Subcutaneous abdominal adipose tissue (tissue), 5 donors: ENCODE results near the gene HOXB5.

ENCODE experiments used
- H3K27ac ChIP-seq: one replicate; pipeline ENCODE4 v1.7.0; 2013; ENCODE audit warnings: low read depth, mild to moderate bottlenecking, inconsistent platforms, low read length, moderate library complexity
- H3K27me3 ChIP-seq, 5 donors: one replicate each; pipeline ENCODE4 v1.7.0; 2013; ENCODE audit warnings: low read length in 5 of 5, inconsistent platforms in 1 of 5; ENCODE audit not compliant: control insufficient read depth in 5 of 5, insufficient read depth in 4 of 5
- H3K36me3 ChIP-seq, 5 donors: one replicate each; pipeline ENCODE4 v1.7.0; 2013; ENCODE audit warnings: low read length in 5 of 5; ENCODE audit not compliant: control insufficient read depth in 5 of 5, insufficient read depth in 5 of 5
- H3K4me1 ChIP-seq, 5 donors: one replicate each; pipeline ENCODE4 v1.7.0; 2013; ENCODE audit warnings: low read length in 5 of 5, mild to moderate bottlenecking in 3 of 5, moderate library complexity in 1 of 5; ENCODE audit not compliant: control insufficient read depth in 5 of 5, insufficient read depth in 5 of 5
- H3K4me3 ChIP-seq, 5 donors: one replicate each; pipeline ENCODE4 v1.7.0; 2013; ENCODE audit warnings: low read length in 5 of 5, low read depth in 1 of 5
- H3K9ac ChIP-seq, 5 donors: one replicate each; pipeline ENCODE4 v1.7.0; 2013; ENCODE audit warnings: low read length in 5 of 5, mild to moderate bottlenecking in 4 of 5, moderate library complexity in 3 of 5
- H3K9me3 ChIP-seq, 5 donors: one replicate each; pipeline ENCODE4 v1.7.0; 2013; ENCODE audit warnings: low read length in 5 of 5; ENCODE audit not compliant: control insufficient read depth in 5 of 5
- donor health status: healthy.
- donor health status: healthy.
- donor health status: healthy.
- donor health status: healthy.
- donor health status: healthy.

The HOXB5 gene

DNA sequence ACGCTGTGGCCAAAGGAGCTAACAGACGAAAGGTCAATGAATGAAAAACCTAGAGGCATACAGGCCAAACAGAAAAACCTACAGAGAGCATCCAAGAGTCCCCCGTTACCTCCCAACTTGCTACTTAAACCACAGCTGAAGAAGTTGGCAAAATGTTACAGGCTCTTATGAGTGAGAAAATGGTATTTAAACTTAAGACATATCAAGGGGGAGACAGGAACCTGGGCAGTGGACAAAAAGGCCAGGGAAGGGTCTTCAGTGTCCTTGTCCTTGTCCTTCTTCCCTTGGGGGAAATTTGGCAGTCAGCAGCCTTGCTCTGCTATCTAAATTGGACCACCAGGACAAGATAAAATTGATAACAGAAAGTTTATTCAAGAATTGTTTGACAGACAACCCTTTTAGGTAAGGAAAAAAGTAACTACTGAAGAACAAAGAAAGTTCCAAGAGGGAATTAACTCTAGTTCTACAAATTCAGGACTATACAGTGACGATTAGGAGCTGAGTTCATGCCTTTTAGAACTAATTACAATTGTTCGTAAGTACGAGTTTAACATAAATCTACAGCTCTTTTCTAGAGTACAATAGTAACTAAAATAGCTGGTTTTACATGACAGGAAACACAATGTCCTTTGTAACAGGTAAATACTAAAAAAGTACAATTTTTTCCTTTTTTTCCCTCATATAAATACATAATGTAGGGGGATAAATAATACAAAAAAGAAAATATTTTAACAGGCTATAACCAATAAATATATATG is 44.9 kb downstream of the HOXB5 start:
- no peaks in the 10 kb centered on the region for H3K27me3 ChIP-seq
- H3K9me3 ChIP-seq: no peaks in the 10 kb centered on the region
- peak overlapping the region in 2 of 5 donors; percentile 38 to 80 for H3K4me3 ChIP-seq
- H3K27ac ChIP-seq: peak overlapping the region; percentile 95
- peaks cover 16 to 61% (median 54%) of the 10 kb centered on the region in 5 donors for H3K4me1 ChIP-seq
- peaks cover 0 to 26% (median 20%) of the 10 kb centered on the region in 5 donors for H3K36me3 ChIP-seq
- peak overlapping the region in 3 of 5 donors; percentile 30 to 67 (median 58) for H3K9ac ChIP-seq

DNA sequence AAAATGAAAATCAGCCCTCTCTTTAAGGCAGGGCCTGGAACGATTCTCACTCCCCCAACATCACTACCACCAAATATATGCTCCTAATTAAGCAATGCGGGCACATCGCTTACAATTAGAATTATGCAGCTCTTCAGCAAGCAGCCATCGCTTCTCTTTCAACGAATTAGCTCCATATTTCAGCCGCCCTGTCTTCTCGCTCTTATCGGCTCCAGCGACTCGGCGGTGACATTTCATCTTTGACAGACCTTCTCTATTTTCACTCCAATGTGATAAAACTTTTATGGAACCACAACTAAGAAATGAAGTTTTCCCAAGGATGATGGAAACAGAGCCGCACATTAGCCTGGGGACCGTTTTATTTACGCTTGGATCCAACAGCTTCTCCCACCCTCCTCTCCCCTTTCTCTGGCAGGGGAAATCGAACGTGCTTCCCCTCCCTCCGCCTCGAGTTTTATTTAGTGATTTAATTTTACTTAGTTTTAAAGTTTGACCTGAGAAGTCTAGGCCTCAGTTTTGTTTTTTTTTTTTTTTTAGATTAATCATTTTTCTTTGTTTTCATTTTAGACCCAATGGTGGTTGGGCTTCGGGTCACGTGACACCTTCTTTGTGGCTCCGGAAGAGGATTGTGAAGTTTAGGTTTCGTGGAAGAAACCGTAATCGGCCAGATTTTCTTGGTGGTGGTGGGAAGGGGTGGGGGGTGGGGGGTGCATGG is 45.6 kb downstream of the HOXB5 start:
- Histone ChIP-seq H3K36me3 (peaks cover 0 to 26% (median 20%) of the 10 kb centered on the region in 5 donors), H3K4me3 (peak overlapping the region; percentile 7 to 80 (median 56)), H3K27me3 (no peaks in the 10 kb centered on the region), H3K9ac (peak overlapping the region in 4 of 5 donors; percentile 1 to 67 (median 44)), H3K4me1 (peaks cover 15 to 56% (median 54%) of the 10 kb centered on the region in 5 donors), H3K9me3 (no peaks in the 10 kb centered on the region), H3K27ac (peak overlapping the region; percentile 95)

DNA sequence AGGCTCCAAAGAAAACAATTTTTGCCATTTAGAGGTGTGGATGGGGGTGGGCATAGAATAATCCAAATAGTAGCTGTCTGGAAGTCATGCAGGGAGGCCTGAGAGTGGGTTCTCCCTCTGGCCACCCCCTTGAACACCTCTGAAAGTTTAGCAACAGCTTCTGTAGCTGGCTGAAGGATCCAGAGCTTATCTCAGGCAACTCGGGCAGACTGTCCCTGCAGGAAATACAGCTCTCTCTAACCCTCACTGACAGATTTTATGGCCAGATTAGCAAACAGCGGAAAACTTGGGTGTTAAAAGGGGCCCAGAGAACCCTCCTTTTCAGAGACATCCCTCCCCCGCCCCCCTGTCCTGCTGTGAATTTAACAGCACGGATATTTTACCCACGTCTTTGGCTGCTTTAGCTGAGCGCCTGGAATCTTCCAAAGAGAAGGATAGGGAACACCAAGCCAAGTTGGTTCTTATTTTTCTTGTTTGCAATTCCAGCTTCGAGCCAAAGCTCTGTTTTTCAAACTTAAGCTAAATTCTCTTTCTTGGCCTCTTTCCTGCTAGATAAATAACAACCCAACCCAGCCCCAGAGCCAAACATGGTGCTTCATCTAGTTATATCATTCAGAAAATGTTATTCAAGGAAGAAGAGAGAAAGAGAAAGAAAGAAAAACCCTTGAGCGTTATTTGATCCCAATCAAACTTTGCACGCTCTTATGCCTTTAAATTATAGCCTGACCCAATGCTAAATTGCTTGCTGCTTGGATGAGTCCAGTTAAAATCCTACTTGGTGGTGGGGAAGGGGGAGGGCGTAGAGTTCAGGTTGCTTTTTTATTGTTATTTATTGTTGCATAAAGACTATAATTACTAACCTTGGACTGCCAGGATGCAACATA is 46.4 kb downstream of the HOXB5 start:
- Histone ChIP-seq H3K27me3 (no peaks in the 10 kb centered on the region), H3K9me3 (no peaks in the 10 kb centered on the region), H3K4me1 (peaks cover 11 to 57% (median 55%) of the 10 kb centered on the region in 5 donors), H3K36me3 (peaks cover 0 to 26% (median 18%) of the 10 kb centered on the region in 5 donors), H3K9ac (peak overlapping the region; percentile 39 to 67 (median 58)), H3K4me3 (peak overlapping the region; percentile 26 to 80 (median 56)), H3K27ac (peak overlapping the region; percentile 95)

DNA sequence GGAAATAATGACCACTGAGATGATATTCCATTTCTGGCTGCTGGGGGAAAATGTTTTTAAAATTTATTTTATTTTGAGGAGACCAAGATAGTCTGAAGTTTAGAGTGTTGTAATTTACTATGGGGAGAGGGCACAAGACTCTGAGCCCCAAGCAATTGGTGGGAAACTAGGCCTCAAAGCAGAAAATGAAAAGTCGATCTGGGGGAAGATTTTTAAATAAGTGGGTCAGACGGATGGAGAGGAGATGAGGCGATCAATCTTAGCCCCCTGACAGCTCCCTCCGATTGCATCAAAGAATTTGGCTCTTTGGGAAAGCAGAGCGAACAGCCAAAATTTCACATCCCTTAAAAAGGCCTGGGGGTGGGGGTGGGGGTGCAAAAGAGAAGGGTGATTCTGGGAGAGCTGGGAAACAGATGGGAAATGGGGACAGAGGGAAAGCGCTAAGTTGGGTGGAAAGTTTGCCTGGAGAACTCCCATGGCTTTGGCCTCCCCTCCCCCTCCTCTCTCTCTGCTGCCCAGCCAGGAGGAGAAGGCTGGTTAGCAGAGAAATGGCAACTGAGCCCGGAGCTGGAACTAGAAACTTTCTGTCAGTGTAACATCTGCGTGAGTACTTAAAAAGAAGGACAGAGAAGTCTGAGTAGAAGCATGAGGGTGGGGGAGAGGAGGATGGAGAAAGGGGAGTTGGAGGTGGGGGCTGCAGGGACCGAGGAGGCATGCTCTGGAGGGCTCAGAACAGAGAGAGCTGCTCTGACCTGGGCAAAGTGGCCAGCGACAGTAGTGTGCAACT is 47.2 kb downstream of the HOXB5 start:
- Histone ChIP-seq H3K9ac (peak overlapping the region; percentile 30 to 67 (median 58)), H3K36me3 (peaks cover 0 to 19% (median 11%) of the 10 kb centered on the region in 5 donors), H3K4me3 (peak overlapping the region; percentile 26 to 80 (median 56)), H3K27ac (peak overlapping the region; percentile 95), H3K27me3 (no peaks in the 10 kb centered on the region), H3K4me1 (peaks cover 12 to 60% (median 59%) of the 10 kb centered on the region in 5 donors), H3K9me3 (no peaks in the 10 kb centered on the region)

DNA sequence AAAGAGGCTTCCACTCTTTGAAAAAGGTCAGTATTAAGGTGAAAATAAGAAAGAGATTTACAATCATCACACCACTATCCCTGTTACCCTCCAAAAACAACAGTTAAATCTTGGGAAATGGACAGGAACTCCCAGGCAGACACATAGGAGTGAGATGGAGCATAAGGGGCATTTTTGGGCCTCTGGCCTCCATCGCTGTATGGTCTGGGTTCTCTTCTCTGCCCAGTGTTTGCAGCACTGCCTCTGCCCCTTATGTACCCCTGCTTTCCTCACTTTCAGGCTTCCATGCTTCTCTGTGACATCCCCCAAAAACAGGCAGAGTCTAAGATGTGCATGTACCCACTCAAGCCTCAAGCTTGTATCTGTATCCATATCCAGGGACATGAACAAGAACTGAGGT is 48.0 kb downstream of the HOXB5 start:
- H3K4me3 ChIP-seq: no peak overlapping the region
- peaks cover 12 to 67% (median 62%) of the 10 kb centered on the region in 5 donors for H3K4me1 ChIP-seq
- peak overlapping the region; percentile 95 for H3K27ac ChIP-seq
- H3K27me3 ChIP-seq: no peaks in the 10 kb centered on the region
- peak overlapping the region; percentile 48 to 86 (median 63) for H3K9ac ChIP-seq
- H3K36me3 ChIP-seq: peaks cover 0 to 16% (median 8%) of the 10 kb centered on the region in 5 donors
- no peaks in the 10 kb centered on the region for H3K9me3 ChIP-seq

DNA sequence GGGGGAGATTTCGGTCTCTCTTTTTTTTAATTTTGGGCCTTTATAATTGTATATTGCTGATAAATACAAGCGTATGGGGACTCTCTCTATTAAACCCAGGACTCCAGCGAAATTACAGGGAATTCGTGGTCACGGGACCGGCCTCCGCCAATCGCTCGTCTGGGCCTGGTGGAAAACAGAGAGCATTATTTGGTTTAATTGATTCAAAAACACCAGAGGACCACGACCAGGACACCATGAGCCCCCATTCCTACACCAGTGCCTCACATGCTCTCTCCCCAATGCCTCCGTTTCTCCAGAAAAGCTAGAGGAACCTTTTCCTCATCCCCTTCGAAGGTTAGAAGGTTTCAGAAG is 48.6 kb downstream of the HOXB5 start, which contains the start of gene HOXB2:
TSS of gene HOXB2 (minus strand) at position 88 of the 354 bp plus-strand sequence. CDS start 198 bp downstream, outside the sequence.
- Histone ChIP-seq H3K4me1 (peaks cover 12 to 67% (median 61%) of the 10 kb centered on the region in 5 donors), H3K27me3 (no peaks in the 10 kb centered on the region), H3K27ac (peak within 1 kb of the TSS; percentile 95), H3K4me3 (peak within 1 kb of the TSS; percentile 88 to 92 (median 89)), H3K36me3 (peaks cover 0 to 10% (median 3%) of the 10 kb centered on the region in 5 donors), H3K9me3 (no peaks in the 10 kb centered on the region), H3K9ac (peak within 1 kb of the TSS; percentile 77 to 89 (median 86))

DNA sequence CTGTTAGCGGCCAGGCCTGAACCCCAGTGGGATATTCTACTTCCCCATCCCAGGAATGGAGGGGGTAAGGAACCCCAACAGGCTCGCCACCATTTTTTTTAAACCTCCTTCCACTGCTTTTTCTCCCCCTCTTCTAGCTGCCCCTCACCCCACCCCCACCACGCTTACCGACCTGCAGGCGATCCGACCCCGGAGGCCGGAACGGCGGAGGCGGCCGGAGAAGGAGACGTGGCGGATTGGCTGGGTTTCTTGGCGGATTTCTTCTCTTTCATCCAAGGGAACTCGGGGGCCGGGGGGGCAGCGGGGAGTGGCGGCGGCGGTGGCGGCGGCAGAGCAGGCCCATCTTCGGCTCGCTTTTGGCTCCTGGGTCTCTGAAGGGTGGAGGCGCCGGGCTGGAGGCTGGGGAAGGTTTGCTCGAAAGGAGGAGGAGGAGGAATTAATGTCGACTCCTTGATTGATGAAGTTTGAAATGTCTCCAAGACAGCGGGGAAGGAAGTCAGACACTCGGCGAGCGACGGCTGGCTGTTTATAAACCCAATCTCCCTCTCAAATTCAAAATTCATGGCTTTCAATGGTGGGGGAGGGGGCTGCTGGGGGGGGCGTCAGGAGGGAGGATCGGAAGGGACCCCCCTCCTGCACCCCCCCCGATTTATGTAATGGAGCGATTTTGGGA is 49.1 kb downstream of the HOXB5 start:
- peak overlapping the region; percentile 88 to 92 (median 89) for H3K4me3 ChIP-seq
- H3K4me1 ChIP-seq: peaks cover 12 to 67% (median 61%) of the 10 kb centered on the region in 5 donors
- H3K27ac ChIP-seq: peak overlapping the region; percentile 95
- peak overlapping the region; percentile 77 to 89 (median 86) for H3K9ac ChIP-seq
- H3K9me3 ChIP-seq: no peaks in the 10 kb centered on the region
- H3K36me3 ChIP-seq: peaks cover 0 to 5% (median 0%) of the 10 kb centered on the region in 5 donors
- no peaks in the 10 kb centered on the region for H3K27me3 ChIP-seq

DNA sequence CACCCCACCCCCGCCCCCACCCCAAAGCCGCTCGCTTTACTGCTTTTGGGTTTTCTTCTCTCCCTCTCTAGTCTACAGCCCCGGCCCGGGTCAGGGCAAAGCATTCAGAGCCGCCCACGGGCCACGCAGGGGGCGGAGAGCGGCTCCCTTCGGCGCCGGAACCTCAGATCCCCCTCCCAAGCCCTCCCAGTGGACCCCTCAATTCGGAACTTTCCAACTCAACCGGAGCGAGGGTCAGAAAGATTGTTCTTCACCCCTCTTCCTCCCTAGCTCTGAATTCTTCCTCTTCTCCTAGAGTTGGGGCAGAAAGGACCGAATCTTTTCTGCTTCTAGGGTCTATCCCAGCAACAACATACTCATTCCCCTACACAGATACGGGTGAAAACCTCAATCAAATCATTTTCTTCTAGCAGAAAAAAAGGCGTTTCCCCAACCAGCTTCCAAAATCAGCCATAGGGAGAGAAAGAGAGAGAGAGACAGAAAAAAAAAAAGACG is 49.7 kb downstream of the HOXB5 start:
- Histone ChIP-seq H3K36me3 (no peaks in the 10 kb centered on the region), H3K4me1 (peaks cover 12 to 67% (median 57%) of the 10 kb centered on the region in 5 donors), H3K4me3 (peak overlapping the region; percentile 88 to 92 (median 89)), H3K27me3 (no peaks in the 10 kb centered on the region), H3K9ac (peak overlapping the region; percentile 77 to 89 (median 86)), H3K27ac (peak overlapping the region; percentile 95), H3K9me3 (no peaks in the 10 kb centered on the region)
